H9 (cell line): ENCODE results near the gene METTL23. TPM values are rescaled to one million over a fixed set of nuclear protein-coding genes. Genes with fewer than 3 reads are reported as not detected.

Experiments used
- DNase-seq: peaks from one replicate; pipeline ENCODE4 v3.0.0-alpha.2; 2017
- H2AFZ ChIP-seq: one replicate; pipeline ENCODE4 v1.6.1; 2013; ENCODE audit warnings: mild to moderate bottlenecking, low read length, control low read depth, moderate library complexity
- H2AK5ac ChIP-seq: 2 replicates; pipeline ENCODE4 v1.6.1; 2013; ENCODE audit warnings: low read length, control low read depth, mixed read lengths; ENCODE audit not compliant: insufficient read length
- H2BK120ac ChIP-seq: one replicate; pipeline ENCODE4 v1.6.1; 2013; ENCODE audit warnings: low read depth, mild to moderate bottlenecking, low read length, control low read depth, inconsistent platforms; ENCODE audit not compliant: poor library complexity, severe bottlenecking
- H2BK12ac ChIP-seq: 2 replicates; pipeline ENCODE4 v1.6.1; 2013; ENCODE audit warnings: low read length, control low read depth, mixed read lengths, low read depth; ENCODE audit not compliant: insufficient read length
- H2BK15ac ChIP-seq: 2 replicates; pipeline ENCODE4 v1.6.1; 2013; ENCODE audit warnings: low read depth, low read length, control low read depth
- H2BK20ac ChIP-seq: one replicate; pipeline ENCODE4 v1.6.1; 2013; ENCODE audit warnings: low read depth, mild to moderate bottlenecking, low read length, control low read depth, inconsistent platforms; ENCODE audit not compliant: poor library complexity, severe bottlenecking
- H2BK5ac ChIP-seq: 2 replicates; pipeline ENCODE4 v1.6.1; 2013; ENCODE audit warnings: low read length, control low read depth, mixed read lengths; ENCODE audit not compliant: insufficient read length
- H3K14ac ChIP-seq: 2 replicates; pipeline ENCODE4 v1.6.1; 2013; ENCODE audit warnings: low read length, control low read depth; ENCODE audit not compliant: insufficient read depth
- H3K18ac ChIP-seq: 2 replicates; pipeline ENCODE4 v1.6.1; 2013; ENCODE audit warnings: low read depth, mild to moderate bottlenecking, mixed read lengths, low read length, control low read depth; ENCODE audit not compliant: insufficient read length
- H3K23ac ChIP-seq: 2 replicates; pipeline ENCODE4 v1.6.1; 2013; ENCODE audit warnings: low read length, control low read depth, mixed read lengths, low read depth; ENCODE audit not compliant: insufficient read length
- H3K23me2 ChIP-seq: 2 replicates; pipeline ENCODE4 v1.6.1; 2013; ENCODE audit warnings: low read depth, mild to moderate bottlenecking, mixed read lengths, low read length, control low read depth; ENCODE audit not compliant: insufficient read length, poor library complexity, severe bottlenecking
- H3K27ac ChIP-seq: 2 replicates; pipeline ENCODE4 v1.5.1; 2013; ENCODE audit warnings: low read length, control low read depth, mixed read lengths, low read depth; ENCODE audit not compliant: insufficient read length
- H3K27me3 ChIP-seq: 2 replicates; pipeline ENCODE4 v1.6.1; 2013; ENCODE audit warnings: low read length, control low read depth, inconsistent platforms; ENCODE audit not compliant: insufficient read depth
- H3K4ac ChIP-seq: 2 replicates; pipeline ENCODE4 v1.6.1; 2013; ENCODE audit warnings: low read depth, mild to moderate bottlenecking, control low read depth, inconsistent platforms, low read length, moderate library complexity
- H3K4me1 ChIP-seq: 2 replicates; pipeline ENCODE4 v1.6.1; 2013; ENCODE audit warnings: low read length, control low read depth, inconsistent platforms; ENCODE audit not compliant: insufficient read depth
- H3K4me2 ChIP-seq: 2 replicates; pipeline ENCODE4 v1.6.1; 2013; ENCODE audit warnings: low read length, control low read depth, mixed read lengths; ENCODE audit not compliant: insufficient read length, insufficient read depth
- H3K56ac ChIP-seq: 2 replicates; pipeline ENCODE4 v1.6.1; 2013; ENCODE audit warnings: low read depth, mild to moderate bottlenecking, mixed read lengths, low read length, control low read depth; ENCODE audit not compliant: insufficient read length
- H3K79me1 ChIP-seq: 2 replicates; pipeline ENCODE4 v1.6.1; 2013; ENCODE audit warnings: low read depth, mild to moderate bottlenecking, moderate library complexity, low read length, control low read depth, inconsistent platforms; ENCODE audit not compliant: insufficient read depth, poor library complexity, severe bottlenecking
- H3K79me2 ChIP-seq: 2 replicates; pipeline ENCODE4 v1.6.1; 2013; ENCODE audit warnings: low read length, control low read depth, inconsistent platforms; ENCODE audit not compliant: insufficient read depth
- H3K9ac ChIP-seq: 2 replicates; pipeline ENCODE4 v1.6.1; 2013; ENCODE audit warnings: low read length, control low read depth, mixed read lengths; ENCODE audit not compliant: insufficient read length; ENCODE audit errors: extremely low read depth
- H3K9me3 ChIP-seq: one replicate; pipeline ENCODE4 v1.6.1; 2013; ENCODE audit warnings: low read depth, low read length, inconsistent platforms; ENCODE audit not compliant: control insufficient read depth
- H3T11ph ChIP-seq: one replicate; pipeline ENCODE4 v1.6.1; 2013; ENCODE audit warnings: mild to moderate bottlenecking, low read length, control low read depth, inconsistent platforms
- H4K20me1 ChIP-seq: one replicate; pipeline ENCODE4 v1.6.1; 2013; ENCODE audit not compliant: control insufficient read depth, insufficient read length, insufficient read depth
- H4K5ac ChIP-seq: 2 replicates; pipeline ENCODE4 v1.6.1; 2013; ENCODE audit warnings: low read depth, mild to moderate bottlenecking, mixed read lengths, low read length, control low read depth; ENCODE audit not compliant: insufficient read length
- H4K8ac ChIP-seq: replicated peaks from 2 replicates; pipeline ENCODE4 v1.6.1; 2013; ENCODE audit warnings: low read length, control low read depth, mixed read lengths, low read depth; ENCODE audit not compliant: insufficient read length
- H4K91ac ChIP-seq: 2 replicates; pipeline ENCODE4 v1.6.1; 2013; ENCODE audit warnings: low read depth, mild to moderate bottlenecking, moderate library complexity, mixed read lengths, low read length, control low read depth; ENCODE audit not compliant: insufficient read length
- H3K27ac Mint-ChIP-seq, 3 experiments: 2 replicates in 2 of 3; 3 replicates in 1 of 3; pipeline ENCODE4 v1.8.0; 2020 to 2021; ENCODE audit warnings: mixed read lengths in 3 of 3, mild to moderate bottlenecking in 1 of 3, moderate library complexity in 1 of 3
- H3K27me3 Mint-ChIP-seq: 2 replicates; pipeline ENCODE4 v1.8.0; 2021; ENCODE audit warnings: low read depth, mild to moderate bottlenecking, moderate library complexity, mixed read lengths
- H3K36me3 Mint-ChIP-seq, 3 experiments: 2 replicates in 2 of 3; 3 replicates in 1 of 3; pipeline ENCODE4 v1.8.0; 2020 to 2021; ENCODE audit warnings: low read depth in 3 of 3, mixed read lengths in 3 of 3; ENCODE audit not compliant: insufficient read depth in 1 of 3
- H3K4me1 Mint-ChIP-seq, 2 experiments: 2 replicates each; pipeline ENCODE4 v1.8.0; 2020; ENCODE audit warnings: mixed read lengths in 2 of 2
- H3K4me3 Mint-ChIP-seq, 2 experiments: 2 replicates in 1 of 2; 3 replicates in 1 of 2; pipeline ENCODE4 v1.8.0; 2020 to 2021; ENCODE audit warnings: mild to moderate bottlenecking in 2 of 2, mixed read lengths in 2 of 2, moderate library complexity in 1 of 2
- H3K9me3 Mint-ChIP-seq, 2 experiments: 2 replicates in 1 of 2; 3 replicates in 1 of 2; pipeline ENCODE4 v1.8.0; 2020; ENCODE audit warnings: mild to moderate bottlenecking in 2 of 2, mixed read lengths in 2 of 2, moderate library complexity in 1 of 2
- WGBS: extraction: QIAGEN DNeasy Blood & Tissue Kit; methylation state at CpG from one replicate; pipeline ENCODE4 v1.1.7; 2013; ENCODE audit warnings: missing lambda C conversion rate, low lambda C conversion rate, mixed read lengths; ENCODE audit not compliant: insufficient read length; ENCODE audit errors: extremely low coverage; 5-methylcytosine and 5-hydroxymethylcytosine counted together
- total RNA-seq: library from RNA; stranded (reverse); gene quantifications from 2 replicates; pipeline ENCODE4 v1.2.1, GENCODE V29; 2021
- TF ChIP-seq, protein P1 (sequence below): fragments of 200-600 bp; sonication (generic); conservative IDR thresholded peaks from 3 replicates; pipeline ENCODE4 v1.8.0; 2021; ENCODE audit warnings: antibody characterized with exemption, mild to moderate bottlenecking

METTL23 gene
- total RNA-seq, 1 experiment from 2014 or later: 29.9 TPM

GRCh38 chr17:76723812-76724211 is 2.8 kb upstream of the METTL23 start:
- Mint-ChIP-seq H3K4me3 (no peak overlapping the region; a peak in 1 of 5 replicates), H3K9me3 (no peaks in the 10 kb centered on the region), H3K27me3 (no peaks in the 10 kb centered on the region), H3K27ac (no peak overlapping the region), H3K4me1 (peaks cover 14 to 15% of the 10 kb centered on the region in 2 experiments), H3K36me3 (peaks cover 24 to 62% (median 58%) of the 10 kb centered on the region in 3 experiments; a peak in 6 of 7 replicates)
- Histone ChIP-seq H4K20me1 (no peaks in the 10 kb centered on the region), H4K5ac (no peak overlapping the region), H3T11ph (no peak overlapping the region), H3K9me3 (no peaks in the 10 kb centered on the region), H2BK5ac (no peak overlapping the region), H3K79me2 (peaks cover 7% of the 10 kb centered on the region; the same call in 1 of the 2 replicates), H3K18ac (no peak overlapping the region), H4K8ac (no peak overlapping the region), H2BK15ac (no peak overlapping the region), H2BK12ac (no peak overlapping the region), H2BK120ac (no peak overlapping the region), H3K79me1 (peaks cover 11% of the 10 kb centered on the region), H3K4ac (no peak overlapping the region), H3K56ac (no peak overlapping the region), H3K9ac (no peak overlapping the region), H3K14ac (no peak overlapping the region), H3K23ac (no peak overlapping the region), H3K27me3 (no peaks in the 10 kb centered on the region), H4K91ac (no peak overlapping the region), H2BK20ac (no peak overlapping the region), H3K4me2 (no peak overlapping the region), H2AFZ (no peak overlapping the region), H3K4me1 (no peaks in the 10 kb centered on the region), H2AK5ac (no peak overlapping the region), H3K23me2 (peaks cover 13% of the 10 kb centered on the region), H3K27ac (no peak overlapping the region)
- no CpG with 5 or more reads among the region's 9 CpGs for WGBS
- TF ChIP-seq, protein P1, sequence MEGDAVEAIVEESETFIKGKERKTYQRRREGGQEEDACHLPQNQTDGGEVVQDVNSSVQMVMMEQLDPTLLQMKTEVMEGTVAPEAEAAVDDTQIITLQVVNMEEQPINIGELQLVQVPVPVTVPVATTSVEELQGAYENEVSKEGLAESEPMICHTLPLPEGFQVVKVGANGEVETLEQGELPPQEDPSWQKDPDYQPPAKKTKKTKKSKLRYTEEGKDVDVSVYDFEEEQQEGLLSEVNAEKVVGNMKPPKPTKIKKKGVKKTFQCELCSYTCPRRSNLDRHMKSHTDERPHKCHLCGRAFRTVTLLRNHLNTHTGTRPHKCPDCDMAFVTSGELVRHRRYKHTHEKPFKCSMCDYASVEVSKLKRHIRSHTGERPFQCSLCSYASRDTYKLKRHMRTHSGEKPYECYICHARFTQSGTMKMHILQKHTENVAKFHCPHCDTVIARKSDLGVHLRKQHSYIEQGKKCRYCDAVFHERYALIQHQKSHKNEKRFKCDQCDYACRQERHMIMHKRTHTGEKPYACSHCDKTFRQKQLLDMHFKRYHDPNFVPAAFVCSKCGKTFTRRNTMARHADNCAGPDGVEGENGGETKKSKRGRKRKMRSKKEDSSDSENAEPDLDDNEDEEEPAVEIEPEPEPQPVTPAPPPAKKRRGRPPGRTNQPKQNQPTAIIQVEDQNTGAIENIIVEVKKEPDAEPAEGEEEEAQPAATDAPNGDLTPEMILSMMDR: no peak
- no peak for DNase-seq
